Right renal cortex interstitium (tissue), 3 donors: Measurements from ENCODE around the gene SIRPA. TPM values are rescaled to one million over a fixed set of nuclear protein-coding genes. Genes with fewer than 3 reads are reported as not detected.

ENCODE experiments used
- DNase-seq, 3 donors: peaks; one replicate each; pipeline ENCODE4 v3.0.0-alpha.2; 2013; ENCODE audit warnings: low read depth in 3 of 3, low spot score in 2 of 3
- polyA plus RNA-seq, 3 donors: library from polyadenylated mRNA; unstranded; fragments of 120-200 nt; gene quantifications; one replicate each; pipeline ENCODE4 v1.2.1, GENCODE V29; 2013; ENCODE audit not compliant: insufficient read length in 3 of 3

The SIRPA gene
- polyA plus RNA-seq, 3 donors, result 24.6 to 26.2 (median 25.7) TPM

DNA sequence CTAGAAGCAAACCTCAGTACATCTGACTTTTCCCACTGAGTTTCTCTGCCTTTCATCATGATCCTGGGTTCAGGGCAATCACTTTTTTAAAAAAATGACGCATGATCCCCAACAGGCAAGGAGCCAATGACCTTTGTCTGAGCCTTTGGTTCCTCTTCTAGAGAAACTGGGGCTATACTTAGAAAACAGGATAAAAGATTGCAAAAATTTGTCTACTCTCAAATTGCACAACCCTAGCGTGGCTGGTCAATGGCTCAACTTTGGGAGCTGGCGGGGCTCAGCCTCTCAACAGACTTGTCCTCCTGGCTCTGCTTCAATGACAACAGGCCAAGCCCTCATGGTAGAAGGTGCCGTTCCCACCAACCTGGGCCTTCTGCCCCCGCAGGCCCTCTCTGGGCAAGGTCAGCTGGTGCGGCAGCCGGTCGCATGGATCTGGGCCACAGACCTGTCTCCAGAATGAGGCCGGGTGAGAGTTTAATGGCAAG, 50.0 kb downstream of the SIRPA start:
- no peak for DNase-seq

DNA sequence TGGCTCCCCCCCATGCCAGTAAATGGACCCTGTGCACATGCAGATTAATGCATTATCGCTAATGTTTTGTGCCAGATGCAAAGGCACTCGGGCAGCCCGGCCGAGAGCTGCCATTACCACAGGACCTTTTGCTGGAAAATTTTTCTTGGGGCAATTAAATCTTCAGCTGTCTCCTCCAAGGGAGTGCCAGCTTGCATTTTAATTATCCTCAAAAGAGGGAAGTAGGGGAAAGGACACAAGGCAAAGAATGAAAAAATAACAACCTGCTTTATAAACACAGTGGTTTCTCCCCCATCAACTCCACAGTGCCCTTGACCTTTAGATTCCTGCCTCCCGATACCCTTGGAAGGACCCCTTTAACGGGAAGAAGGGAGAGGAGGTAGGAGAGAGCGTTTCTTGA, 50.5 kb downstream of the SIRPA start:
- DNase-seq, result no peak

DNA sequence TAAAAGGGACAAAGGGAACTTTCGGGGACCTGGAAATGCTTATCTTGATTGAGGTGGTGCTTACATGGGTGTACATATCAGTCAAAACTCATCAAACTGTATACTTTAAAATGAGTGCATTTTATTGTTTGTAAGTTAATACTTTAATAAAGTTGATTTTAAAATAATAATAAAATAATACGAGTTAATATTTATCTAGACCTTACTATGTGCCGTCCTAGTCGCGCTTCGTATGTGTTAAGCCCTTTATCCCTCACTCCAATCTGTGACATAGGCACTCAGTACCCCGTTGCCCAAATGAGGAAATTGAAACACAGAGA, 51.2 kb downstream of the SIRPA start:
- no peak for DNase-seq

GRCh38 chr20:1946762-1947534, 51.7 kb downstream of the SIRPA start:
- peak; percentile 54 to 72 (median 60) for DNase-seq

DNA sequence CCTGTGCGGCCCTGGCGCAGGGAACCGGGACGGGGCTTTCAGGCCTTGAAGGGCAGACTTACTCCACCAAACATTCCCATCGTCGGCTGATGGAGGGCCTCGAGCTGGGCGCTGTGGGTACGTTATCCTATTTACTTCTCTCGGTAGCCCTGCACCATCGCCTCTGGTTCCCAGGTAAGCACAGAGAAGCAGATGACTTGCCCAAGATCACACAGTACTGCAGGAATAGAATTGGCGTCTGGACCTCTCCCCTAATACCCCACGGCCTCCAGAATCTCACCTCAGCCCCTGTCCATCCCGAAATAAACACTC, 52.3 kb downstream of the SIRPA start:
- DNase-seq, result no peak

GRCh38 chr20:1949347-1950100, 54.3 kb downstream of the SIRPA start:
- no peak for DNase-seq

DNA sequence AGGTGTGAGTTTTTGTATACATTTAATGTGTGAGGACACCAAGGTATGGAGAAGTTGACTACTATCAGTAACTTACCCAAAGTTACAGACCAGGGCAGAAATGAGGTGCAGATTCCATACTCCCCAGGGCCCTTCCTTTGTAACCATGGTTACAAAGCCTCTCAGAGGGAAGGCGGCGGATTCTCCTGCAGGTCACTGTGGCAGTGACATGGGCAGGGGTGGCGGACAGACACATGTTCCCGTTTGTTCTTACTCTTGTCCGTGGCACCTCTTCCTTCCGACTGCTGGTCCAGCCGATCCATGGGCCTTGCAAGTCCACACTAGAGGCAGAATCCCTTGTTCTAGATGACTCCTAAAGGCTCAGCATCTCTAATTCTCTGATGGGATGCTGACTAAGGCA, 55.6 kb downstream of the SIRPA start:
- DNase-seq, result no peak

DNA sequence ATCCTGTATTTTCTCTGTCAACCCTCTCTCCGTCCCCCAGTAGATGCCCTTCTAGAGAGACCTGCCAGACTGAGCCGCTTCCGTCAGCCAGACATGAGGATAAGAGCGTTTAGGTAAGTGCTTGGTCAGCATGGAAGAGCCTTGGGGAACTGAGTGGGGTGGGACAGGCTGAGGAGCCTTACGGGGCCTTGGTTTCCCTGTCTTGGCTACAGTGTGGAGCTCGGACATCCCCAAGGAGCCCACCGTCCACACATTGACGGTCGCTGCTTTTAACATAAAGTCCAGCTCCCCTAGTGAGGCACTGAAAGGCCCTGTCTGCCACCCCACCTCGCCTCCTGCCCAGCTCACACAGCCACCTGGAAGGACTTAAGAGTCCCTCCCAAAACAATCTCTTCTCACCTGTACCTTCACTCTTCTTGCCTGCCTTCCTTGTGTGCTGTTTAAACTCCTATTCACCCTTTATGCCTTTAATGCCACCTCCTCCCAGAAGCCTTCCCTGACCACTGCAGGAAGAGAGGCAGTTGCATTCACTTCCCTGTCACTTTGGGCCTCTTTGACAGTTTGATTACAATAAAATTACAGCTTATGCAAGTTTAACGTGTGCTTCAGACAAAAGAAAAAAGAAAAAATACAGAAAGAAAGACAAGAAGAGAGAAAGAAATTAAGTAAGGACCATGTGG, 56.4 kb downstream of the SIRPA start:
- no peak for DNase-seq

- no peak for DNase-seq
Measured at GRCh38 chr20:1952737-1953530, 57.7 kb downstream of the SIRPA start.

GRCh38 chr20:1953621-1954020, 58.4 kb downstream of the SIRPA start:
- no peak for DNase-seq

DNA sequence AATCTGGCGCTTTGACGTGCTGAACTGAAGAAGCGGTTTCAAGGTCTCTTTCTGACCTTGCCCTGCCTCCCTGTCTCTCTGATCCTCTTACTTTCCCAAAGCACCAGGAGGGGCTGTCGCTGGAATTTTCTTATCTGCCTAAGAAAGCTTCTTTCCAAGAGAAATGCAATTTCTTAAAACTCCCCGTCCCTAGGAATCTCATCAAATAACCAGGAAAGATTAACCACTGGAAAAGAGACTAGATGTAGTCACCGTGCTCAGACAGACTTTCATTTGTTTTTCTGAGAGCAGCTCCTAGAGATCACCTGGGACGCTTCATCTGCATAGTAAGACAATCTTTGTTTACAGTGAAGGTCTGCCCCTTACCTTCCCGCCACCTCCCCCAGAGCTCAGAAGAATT, 60.0 kb downstream of the SIRPA start:
- no peak for DNase-seq

- DNase-seq, result no peak
Measured at GRCh38 chr20:1958426-1958825, 63.2 kb downstream of the SIRPA start.

DNA sequence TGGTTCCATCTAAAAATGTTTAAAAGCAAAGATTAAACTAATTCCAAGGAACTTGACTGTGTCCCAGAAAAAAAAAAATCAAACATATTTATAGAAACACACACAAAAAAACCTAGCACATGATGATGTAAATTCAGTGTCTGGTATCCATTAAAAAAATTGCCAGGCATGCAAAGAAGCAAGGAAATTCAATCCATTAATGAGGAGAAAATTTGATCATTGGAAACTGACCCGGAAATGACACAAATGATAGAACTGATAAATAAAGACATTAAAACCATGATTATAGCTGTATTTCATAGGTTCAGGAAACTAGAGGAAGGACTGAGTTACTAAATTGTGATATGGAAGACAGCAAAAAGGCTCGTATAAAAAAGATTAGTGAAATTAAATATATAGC, 63.9 kb downstream of the SIRPA start:
- DNase-seq, result no peak

DNA sequence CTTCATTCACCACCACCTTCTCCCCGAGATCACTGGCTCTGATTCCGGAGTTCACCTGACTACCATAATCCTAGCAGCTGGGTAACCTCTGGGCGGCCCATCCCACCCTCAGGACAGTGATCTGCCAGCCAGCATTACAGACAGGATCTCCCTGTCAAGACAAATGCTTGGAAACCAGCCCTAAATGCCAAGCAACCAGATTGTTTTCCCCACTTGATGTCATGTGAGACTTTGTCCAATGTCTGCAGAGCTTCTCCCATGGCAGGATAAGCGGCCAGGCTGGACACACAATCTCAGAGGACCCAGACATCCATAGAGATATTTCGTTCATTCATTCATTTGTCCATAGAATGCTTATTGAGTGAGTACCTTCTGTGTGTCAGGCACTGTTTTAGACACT, 66.2 kb downstream of the SIRPA start:
- no peak for DNase-seq

DNA sequence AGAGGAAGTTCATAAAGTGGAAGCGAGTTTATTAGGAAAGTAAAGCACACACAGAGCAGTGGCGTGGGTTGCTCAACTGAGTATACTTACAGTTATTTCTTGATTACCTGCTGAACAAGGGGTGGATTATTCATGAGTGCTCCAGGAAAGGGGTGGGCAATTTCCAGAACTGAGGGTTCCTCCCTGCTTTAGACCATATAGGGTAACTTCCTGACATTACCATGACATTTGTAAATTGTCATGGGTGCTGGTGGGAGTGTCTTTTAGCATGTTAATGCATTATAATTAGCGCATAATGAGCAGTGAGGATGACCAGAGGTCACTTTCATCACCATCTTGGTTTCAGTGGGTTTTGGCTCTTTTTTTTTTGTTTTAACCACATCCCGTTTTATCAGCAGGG, 68.9 kb downstream of the SIRPA start:
- no peak for DNase-seq

- DNase-seq, result no peak
Measured at GRCh38 chr20:1964659-1965405, 69.6 kb downstream of the SIRPA start.

DNA sequence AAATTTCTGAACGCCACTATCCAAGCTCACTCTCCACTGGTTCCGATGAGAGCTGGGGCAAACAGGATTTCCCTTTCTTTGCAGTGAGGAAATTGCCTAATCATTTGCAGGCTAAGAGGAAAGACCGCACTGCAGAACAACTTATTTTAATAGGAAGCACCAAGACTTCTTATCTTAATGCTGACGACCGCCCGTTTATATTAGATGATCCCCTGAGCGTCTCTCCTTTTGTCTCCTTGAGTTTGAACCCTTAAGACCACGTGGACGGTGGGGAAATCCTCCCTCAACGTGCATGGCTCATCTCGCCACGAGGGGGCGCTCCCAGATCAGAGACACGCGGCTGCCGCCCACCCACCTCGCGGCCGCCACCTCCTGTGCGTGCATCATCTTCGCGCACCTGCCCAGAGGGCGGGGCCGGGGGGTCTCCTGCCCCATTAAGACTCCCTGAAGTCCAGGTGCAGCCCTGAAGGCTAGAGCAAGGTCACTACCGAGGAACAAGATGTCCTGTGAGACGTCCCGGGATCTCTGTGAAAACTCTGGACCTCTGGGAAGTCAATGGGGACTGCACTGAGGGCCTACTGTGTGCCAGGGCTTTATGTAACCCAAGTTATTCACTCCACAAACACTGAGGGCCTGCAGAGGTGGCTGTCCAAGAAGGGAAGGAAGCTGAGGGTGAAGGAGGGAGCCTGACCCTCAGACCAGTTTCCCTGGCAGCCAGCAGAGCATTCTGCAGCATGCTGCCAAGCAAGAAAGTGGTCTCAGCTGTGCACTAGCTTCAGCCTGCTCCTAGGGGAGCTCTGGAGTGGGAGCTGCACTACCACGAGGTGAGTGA, 70.5 kb downstream of the SIRPA start:
- peak; percentile 23 to 39 (median 32) for DNase-seq

DNA sequence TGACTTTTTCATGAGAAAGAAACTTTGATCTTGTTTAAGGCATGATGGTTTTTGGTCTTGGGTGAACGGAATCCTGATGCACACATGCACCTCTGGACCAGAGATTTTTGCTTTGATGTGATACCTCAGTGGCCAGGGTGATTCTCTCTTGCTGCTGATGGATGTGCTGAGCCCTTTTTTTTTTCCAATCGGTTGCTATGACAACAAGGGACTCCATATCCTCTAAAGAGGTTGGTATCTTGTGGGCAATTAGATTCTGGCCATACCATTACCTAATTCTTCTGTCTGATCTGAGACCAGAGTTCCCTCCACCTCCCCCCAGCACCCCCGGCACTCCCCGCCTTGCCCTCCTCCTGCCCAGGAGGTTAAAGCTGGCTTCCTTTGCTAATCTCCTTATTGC, 73.8 kb downstream of the SIRPA start:
- DNase-seq, result no peak

- DNase-seq, result no peak
Measured at GRCh38 chr20:1971893-1972586, 76.8 kb downstream of the SIRPA start.
